Stimulated activated CD4-positive, alpha-beta T cell treated with anti-CD3 and anti-CD28 coated beads, TNF-alpha, amount 100 ng/mL, for 1 hour (primary cell): ENCODE measurements around the gene NWD2.

Experiments
- DNase-seq, 3 donors: peaks; one replicate each; pipeline ENCODE4 v3.0.0-alpha.2; 2020; ENCODE audit warnings: low read depth in 3 of 3, low spot score in 1 of 3

Gene NWD2

GRCh38 chr4:37437163-37437562 is 192.6 kb downstream of the NWD2 start:
- no peak for DNase-seq

- DNase-seq: no peak
These were observed 194.2 kb downstream of the NWD2 start for GRCh38 chr4:37438564-37439279.

- DNase-seq: no peak
These were observed 195.4 kb downstream of the NWD2 start for GRCh38 chr4:37439809-37440474.

DNA sequence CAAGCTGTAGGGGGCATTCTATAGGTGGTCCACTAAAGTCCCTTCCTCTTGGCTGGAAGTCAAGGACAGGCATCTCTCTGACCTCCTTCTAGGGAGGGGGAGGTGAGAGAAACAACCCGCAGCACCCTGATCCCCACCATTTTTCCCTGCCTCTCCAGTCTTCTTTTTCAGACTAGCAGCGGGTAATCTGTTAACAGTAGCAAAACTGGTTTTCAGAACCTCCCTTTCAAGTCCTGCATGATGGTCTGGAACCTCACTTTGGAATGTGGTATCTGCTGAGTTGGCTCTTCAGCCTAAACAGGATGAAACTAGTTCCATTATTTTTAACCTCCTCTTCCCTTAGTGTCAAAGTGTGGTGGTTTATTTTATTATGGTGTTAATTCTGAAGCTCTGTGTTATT is 196.0 kb downstream of the NWD2 start:
- no peak for DNase-seq

DNA sequence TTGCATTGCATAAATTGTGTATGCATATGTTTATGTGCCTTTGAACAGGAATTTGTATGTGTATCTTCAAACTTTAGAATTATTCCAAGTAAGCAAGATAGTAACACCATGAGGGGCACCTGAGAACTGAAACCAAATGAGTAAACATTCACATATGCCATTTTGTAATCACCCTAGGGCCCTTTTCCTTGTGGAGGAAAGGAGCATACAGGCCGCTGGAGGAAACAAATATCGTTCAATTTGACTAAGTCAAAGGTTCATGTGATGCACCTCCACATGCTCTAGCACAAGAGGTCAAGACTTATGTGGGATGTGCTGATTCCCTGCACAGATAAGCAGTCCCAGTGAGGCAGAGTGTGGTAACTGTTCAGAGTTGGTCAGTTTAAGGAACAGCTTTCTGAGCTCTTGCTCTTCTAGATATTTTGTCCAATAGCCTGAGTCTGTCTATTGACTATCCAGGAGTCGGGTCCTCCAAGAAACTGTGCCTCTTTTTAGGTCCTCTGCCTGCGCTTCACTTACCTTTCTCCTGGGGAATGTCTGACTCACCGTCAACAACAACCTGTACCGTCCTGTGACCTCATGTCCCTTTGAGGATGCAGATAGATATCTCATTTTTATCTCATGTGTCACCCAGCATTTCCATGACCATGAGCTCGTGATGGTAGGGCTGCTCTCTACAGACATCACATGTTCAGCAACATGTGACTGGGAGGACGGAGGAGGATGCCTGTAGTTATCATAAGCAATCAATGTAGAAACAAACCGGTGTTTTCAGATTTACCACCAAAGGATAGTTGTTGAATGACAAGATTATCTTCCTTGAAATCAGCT is 196.9 kb downstream of the NWD2 start:
- DNase-seq: no peak

GRCh38 chr4:37442062-37442323 is 197.4 kb downstream of the NWD2 start:
- no peak for DNase-seq

GRCh38 chr4:37443137-37443536 is 198.6 kb downstream of the NWD2 start:
- no peak for DNase-seq

- DNase-seq: no peak
These were observed 200.5 kb downstream of the NWD2 start for GRCh38 chr4:37445023-37445422.

- DNase-seq: no peak
These were observed 201.5 kb downstream of the NWD2 start for GRCh38 chr4:37446016-37446415.

DNA sequence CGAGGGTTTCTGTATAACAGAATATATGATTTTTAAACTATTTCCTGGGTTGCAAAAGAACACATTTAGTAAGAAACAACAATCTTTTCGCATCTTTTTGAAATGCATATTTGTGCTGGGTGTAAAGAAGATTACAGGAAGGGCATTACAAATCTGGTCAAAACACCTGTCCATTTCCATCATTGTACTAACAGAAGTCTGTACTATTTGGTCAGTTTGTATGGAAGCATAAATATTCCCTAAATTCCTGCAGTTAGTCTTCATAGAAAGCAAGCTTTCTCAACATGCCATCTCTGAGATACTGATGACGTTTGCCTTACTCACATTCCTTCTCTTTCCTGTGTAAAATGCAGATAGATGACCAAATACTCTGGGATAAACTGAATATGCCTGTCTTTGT is 203.3 kb downstream of the NWD2 start:
- DNase-seq: no peak

DNA sequence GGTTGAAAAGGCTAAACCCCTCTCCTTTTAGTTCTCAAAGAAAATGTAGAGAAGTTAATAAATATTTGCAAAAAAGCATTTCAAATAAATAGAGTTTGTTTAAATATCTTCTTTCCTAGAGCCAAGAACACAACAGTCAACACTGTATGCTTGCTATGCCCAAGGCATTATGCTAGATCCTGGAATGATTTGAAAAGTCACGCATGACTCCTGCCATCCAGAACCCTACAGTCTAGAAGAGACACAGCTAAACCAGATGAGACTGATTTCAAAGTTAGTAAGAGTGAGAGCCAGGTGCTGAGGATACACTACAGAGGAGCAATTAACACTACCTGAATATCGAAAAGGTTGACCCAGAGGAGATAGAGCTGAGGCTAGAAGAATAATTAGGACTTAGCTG is 205.8 kb downstream of the NWD2 start:
- no peak for DNase-seq

GRCh38 chr4:37450911-37451310 is 206.4 kb downstream of the NWD2 start:
- DNase-seq: no peak

DNA sequence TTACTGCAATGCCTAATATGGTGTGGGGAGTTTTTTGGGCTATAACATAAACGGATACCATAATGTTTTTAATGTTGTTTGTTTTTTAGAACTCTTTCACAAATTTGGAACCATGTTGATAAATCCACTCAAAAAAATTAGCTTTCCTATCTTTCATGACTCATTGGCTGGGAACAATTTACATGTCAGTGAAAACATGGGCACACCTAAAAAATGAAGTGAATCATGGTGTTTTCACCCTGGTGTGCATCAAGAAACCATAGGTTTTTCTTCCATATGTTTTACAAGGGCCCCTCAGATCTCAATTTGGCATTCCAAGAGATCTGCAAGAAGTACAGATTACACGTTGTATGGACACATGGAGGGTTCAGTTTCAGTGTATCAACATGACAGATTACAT is 207.1 kb downstream of the NWD2 start:
- DNase-seq: no peak

DNA sequence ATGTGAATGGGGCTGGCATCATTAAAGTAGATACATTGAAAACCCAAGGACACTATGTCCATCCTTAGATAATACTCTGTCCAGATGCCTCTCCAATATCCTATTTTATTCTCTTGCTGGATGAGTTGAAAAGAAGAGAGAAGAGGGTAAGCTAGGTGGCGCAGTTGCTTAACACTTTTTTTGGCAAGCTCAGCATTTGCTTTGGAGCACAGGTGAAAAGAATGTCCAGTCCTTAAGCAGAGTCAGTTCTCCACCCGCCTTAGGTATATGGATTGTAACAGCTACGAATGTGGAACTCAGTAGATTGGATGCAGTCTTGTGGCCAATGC is 208.4 kb downstream of the NWD2 start:
- no peak for DNase-seq

GRCh38 chr4:37453281-37453998 is 208.9 kb downstream of the NWD2 start:
- peak in 2 of 3 donors; percentile 9 to 34 for DNase-seq

DNA sequence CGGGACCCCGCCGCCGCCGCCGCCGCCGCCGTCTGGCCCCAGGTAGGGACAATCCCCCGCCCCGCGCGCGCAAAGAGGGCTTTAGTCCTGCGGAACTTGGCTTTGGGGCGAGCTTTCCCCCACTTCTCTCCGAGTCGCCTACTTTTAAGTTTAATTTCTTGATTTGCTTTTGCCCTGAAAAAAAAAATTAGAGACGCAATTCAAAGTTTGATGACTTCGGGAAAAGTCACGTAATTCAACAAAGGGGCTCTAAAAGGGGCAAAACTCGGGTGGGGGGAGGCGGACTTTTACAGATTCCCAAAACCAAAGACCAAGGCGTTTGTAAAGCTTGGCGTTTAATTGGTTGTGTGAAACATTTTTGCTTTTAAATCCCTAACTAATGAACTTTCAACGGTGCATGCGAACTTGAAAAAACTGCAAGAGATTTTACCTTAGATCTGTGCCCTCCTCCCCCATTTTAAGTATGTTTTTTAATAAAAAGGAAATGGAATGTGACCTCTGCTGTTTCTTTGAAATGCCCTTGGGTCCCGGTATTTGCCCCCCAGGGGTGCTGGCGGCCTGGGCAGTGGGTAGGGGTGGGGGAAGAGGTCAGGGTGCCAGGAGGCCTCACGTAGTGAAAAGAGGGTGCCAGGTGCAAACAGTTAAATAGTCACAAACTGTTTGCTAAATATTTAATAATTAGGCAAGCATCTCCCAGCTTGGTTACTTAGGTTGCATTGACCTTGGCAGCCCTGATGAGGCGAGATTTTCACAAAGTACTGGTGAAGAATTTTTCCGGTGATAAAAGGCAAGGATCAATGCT is 209.7 kb downstream of the NWD2 start:
- no peak for DNase-seq

DNA sequence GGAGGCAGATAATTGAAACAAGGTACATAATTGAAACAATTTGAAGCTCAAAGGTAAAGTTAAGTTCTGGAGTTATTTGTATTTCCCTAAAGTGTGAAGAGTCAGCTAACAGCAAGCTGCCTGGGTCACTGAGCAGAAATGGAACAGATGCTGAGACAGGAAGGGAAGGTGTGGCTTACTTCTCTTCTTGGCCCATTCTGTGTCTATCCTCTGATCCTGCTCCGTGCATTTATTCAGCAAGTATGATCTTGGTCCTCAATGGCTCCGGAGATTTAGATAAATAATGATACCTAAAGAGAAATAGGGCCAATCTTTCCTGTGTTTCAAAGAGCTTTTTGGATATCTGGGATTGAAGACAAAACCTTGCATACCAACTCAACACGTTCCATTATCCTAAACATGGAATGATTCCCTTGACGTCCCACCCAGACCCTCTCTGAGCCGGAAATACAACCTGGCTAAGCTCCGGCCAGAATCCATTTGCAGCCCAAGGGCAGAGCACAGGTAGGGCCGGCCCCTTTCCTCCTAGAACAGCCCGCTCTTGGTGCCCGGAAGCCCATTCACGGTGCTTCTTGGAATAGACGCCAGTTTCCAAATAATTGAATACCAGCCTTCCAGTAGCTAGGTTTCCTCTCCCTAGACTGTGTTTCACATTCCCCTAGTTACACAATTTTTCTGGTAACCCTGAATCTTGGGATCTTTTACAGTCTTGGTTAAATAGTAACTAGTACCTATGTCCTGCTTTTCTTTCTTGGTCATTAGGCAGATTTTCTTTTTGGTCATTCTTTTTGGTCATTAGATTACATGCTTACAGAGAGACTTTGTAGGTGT is 211.0 kb downstream of the NWD2 start:
- no peak for DNase-seq

DNA sequence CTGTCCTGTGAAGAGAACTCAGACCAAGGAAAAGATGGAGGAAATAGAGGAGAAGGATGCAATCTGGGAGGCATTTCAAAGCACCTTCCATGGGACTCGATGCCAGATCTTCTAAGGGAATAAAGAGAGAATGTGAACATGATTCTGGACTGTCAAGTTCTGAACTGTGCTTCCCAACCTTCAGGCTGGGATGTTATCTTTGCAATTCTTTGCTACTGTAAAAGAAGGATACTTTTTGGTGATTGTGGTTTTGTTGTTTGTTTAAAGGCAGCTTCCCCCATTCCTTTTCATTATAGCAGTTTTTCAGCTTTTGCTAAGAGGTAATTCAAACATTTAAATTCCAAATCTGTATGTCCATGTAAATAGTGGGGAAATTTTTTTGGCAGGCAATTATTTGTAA is 217.3 kb downstream of the NWD2 start:
- no peak for DNase-seq

- no peak for DNase-seq
These were observed 218.7 kb downstream of the NWD2 start for GRCh38 chr4:37463033-37463856.
